Measurements from ENCODE around the gene NOX5.

DNA sequence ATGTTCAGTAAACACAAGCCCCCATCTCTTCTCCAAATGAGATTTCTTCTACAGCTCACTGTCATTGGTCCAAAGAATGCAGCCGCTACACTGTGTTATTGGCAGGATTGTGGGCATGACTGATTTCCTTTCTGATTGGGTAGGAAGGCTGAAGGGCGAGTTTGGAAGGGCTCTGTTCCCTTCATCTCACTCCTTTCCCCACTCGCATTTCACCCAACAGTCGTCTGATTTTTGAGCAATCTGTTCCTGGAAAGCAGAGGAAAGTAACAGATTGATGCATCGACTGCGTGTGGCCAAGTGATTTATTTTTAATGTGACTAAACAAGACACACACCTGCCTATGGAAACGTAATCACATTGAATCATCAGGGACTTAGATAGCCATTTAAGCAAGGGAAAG lies 55.5 kb downstream of the NOX5 start:
- TF ChIP-seq, protein P1, sequence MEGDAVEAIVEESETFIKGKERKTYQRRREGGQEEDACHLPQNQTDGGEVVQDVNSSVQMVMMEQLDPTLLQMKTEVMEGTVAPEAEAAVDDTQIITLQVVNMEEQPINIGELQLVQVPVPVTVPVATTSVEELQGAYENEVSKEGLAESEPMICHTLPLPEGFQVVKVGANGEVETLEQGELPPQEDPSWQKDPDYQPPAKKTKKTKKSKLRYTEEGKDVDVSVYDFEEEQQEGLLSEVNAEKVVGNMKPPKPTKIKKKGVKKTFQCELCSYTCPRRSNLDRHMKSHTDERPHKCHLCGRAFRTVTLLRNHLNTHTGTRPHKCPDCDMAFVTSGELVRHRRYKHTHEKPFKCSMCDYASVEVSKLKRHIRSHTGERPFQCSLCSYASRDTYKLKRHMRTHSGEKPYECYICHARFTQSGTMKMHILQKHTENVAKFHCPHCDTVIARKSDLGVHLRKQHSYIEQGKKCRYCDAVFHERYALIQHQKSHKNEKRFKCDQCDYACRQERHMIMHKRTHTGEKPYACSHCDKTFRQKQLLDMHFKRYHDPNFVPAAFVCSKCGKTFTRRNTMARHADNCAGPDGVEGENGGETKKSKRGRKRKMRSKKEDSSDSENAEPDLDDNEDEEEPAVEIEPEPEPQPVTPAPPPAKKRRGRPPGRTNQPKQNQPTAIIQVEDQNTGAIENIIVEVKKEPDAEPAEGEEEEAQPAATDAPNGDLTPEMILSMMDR (IDR thresholded peaks at IDR 0.05), result no peak
- no peak for TF ChIP-seq POLR2AphosphoS5 (IDR thresholded peaks at IDR 0.05)

Data from stomach (tissue), 4 donors.